IPS-18c (cell line): ENCODE data around the gene ITPRID1.

Experiments
- H3K4me3 ChIP-seq: 2 replicates; pipeline ENCODE4 v1.7.0; 2013; ENCODE audit warnings: low read depth, mild to moderate bottlenecking, low read length, moderate library complexity; ENCODE audit not compliant: insufficient read depth
- H3K9me3 ChIP-seq: one replicate; pipeline ENCODE4 v1.6.1; 2013; ENCODE audit warnings: mild to moderate bottlenecking, low read length, moderate library complexity; ENCODE audit not compliant: control insufficient read depth, insufficient read depth

The ITPRID1 gene

DNA sequence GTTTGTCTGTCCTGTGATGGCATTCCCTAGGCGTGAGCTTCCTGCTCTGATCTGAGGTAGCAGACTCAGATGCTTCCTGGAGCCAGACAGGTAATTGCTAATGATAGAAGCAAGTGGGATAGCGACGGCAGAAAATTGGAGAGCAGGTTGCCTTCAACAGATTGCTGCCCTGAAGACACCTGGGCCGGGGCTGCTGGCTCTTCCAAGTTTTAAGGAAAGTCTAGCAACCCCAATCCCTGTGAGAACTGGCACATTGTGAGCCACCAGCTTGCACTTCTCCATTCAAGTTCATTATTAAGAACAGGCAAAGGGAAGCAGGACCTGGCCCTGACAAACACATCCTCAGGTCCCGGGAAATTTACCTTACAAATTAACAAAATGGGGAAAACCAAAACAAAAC, 50.8 kb downstream of the ITPRID1 start:
- H3K4me3 ChIP-seq = no peak overlapping the region
- no peaks in the 10 kb centered on the region for H3K9me3 ChIP-seq

DNA sequence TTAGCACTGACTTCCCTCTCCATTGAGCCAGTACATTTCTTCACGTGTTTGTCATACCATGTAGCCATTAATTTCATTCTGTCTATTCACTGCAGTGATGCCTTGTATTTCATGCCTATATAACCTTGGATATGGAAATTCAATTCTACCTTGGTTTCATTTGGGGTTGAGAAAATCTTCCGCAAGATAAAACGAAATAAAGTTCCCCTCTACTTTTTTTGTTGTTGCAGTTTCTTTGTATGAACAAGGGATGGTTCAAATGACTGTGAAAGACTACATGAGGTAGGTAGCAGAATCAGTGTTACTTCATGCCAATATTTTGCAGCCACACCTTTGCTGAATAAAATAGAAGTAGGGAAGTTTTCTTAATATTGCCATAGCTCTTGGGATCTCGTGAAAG, 55.6 kb downstream of the ITPRID1 start:
- no peak overlapping the region for H3K4me3 ChIP-seq
- no peaks in the 10 kb centered on the region for H3K9me3 ChIP-seq

DNA sequence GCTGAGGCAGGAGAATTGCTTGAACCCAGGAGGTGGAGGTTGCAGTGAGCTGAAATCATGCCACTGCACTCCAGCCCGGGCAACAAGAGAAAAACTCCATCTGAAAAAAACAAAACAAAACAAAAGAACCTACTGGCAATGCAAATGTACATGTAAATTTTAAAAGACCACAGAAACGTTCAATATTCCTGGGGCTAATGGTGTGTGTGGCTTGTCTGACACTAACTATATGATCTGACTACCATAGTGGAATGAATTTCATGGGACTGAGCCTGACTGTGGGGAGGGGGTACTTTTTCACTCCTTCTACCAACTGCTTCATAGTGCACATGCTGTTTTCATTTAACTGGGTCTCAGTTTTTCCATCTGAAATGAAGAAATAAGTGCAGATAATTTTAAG, 69.6 kb downstream of the ITPRID1 start:
- no peaks in the 10 kb centered on the region for H3K9me3 ChIP-seq

DNA sequence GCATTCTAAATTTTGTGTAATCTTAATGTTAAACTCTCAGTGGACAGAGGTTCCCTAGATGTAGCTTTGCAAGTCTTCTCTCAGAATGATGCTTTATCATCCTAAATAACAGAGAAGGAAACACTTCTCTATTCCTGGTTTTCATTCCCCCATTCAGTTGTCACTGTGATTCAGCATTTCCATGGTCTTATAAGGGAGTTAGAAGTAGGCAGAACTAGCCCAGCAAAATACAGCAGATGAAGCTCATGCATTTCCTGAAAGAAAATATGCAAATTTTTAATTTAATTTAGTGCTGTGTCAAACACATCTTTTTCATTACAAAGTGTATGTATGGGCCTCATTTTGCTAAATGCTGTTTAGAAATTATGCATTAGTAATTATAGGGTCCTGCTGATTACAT, 70.1 kb downstream of the ITPRID1 start:
- H3K9me3 ChIP-seq = no peaks in the 10 kb centered on the region
- no peak overlapping the region for H3K4me3 ChIP-seq

More for the DNA sequence above, 69.6 kb downstream of the ITPRID1 start:
- H3K4me3 ChIP-seq = no peak overlapping the region

DNA sequence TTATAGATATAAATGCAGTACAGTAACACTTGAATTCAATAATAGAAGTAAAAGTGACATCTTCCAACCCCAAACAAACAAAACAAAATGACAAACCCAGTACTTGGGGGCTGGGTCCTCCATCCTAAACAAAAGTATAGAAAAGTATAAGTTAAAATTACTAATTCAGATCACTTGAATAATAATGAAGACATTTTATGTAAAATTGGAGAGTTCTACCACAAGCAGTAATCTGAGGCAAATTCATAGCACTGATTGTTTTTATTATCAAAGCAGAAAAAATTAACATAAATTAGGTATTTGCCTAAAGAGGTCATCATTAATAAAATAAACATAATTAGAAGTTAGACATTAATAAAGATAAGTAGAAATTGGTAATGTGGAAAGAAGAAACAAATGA, 81.5 kb downstream of the ITPRID1 start:
- no peaks in the 10 kb centered on the region for H3K9me3 ChIP-seq
- H3K4me3 ChIP-seq = no peak overlapping the region

DNA sequence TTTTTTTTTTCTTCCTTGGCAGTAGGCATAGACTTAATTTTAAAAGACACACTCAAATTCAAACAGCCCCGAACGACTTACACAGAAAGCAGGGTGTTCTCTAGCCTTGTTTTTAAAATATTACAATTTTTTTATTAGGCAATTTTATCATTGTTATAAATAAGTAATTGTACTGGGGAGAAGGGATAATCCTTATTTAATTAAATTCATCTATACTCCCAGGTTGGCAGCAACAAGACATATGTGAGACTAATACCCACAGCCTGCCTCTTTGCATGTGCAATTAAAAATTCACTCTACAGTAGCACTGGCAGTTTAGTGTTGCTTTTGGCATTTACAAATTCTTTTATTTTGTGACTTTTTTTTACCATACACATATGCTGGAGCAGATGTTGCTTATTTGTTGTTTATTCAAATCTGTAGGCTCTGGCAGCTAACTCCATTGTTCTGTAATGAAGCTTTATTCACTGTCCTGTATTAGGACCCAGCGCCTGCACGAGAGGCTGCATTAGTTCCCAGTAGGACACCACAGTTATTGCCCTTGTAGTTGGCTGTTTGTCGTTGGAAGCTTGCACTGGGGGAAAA, 88.2 kb downstream of the ITPRID1 start:
- Histone ChIP-seq H3K9me3 (peaks cover 3% of the 10 kb centered on the region), H3K4me3 (no peak overlapping the region)

DNA sequence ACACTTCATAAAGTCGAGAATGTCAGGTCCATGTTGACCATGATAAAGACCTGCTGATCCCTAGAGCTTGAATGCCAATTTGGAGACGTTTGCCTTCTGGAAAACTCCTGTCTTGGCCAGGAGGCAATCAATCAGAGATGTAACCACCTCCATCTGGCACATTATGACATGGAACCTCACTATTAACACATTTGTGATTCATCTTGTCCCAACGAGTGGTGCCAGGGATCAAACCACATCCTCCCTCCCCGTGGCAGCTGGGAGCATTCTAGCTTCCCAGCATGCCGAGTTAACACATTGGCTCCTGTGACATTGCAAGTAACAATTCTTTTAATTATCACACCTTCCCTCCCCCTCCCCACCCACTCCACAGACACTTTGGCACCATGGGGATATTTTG, 89.2 kb downstream of the ITPRID1 start:
- Histone ChIP-seq H3K9me3 (peaks cover 3% of the 10 kb centered on the region), H3K4me3 (no peak overlapping the region)

DNA sequence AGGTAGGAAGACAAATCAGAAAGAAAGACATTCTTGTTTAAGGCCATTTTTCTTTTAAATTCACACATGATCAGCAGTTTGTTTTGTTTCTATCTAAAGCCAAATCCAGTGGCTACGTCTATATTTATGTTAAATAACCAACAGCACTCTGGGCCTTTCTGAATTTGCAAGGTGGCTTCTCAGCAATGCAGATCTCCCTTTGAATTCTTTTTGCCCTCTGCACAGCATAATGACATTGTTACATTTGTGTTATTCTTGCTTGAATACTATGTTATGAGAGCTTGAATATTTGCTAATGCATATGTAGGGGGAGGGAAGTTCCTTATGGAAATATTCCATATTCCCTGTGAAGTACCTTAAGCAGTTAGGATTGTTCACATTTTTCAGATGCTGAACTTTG, 99.7 kb downstream of the ITPRID1 start:
- no peak overlapping the region for H3K4me3 ChIP-seq
- no peaks in the 10 kb centered on the region for H3K9me3 ChIP-seq

DNA sequence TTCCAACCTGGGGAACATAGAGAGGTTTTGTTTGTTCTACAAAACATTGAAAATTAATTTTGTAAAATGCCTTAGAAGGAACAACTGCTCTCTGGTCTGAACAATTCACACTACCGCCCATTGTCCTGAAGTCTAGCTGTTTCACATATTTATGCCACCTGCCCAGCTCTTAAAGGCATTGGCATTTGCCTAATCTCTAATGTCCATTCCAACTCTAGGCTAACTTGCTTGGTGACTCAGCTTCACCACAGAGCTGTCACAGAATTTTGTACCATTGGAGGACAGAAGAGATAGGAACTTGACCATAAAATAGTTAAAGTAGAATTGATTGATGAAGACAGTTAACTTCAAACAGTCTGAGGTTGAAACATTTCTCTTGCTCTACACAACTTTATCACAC, 119.6 kb downstream of the ITPRID1 start:
- Histone ChIP-seq H3K4me3 (no peak overlapping the region), H3K9me3 (no peaks in the 10 kb centered on the region)

DNA sequence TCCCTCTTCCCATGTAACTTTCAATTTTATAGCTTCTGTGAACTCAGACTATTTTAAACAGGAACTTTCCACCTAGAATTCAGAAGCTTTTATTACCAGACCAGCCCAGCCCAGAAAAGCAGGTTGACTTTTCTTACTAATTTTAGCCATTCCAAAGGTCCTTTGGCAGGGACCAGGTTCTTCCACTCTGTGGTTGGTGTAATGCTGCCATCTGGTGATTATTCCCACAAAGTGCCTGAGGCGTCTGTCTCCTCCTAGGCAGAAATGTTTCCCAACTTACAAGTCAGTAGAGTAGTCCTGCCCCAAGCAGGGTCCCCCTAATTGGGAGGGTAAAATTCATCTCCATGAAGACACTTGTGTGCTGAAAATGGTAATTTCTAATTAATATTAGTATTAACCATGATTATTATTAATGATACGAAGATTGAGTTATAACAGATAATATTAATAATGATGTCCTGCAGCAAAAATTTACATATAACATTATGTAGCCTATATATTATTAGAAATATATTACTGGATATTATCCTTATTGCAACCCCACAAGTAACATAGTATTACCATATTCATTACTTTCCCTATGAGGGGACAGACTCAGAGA, 120.1 kb downstream of the ITPRID1 start:
- no peak overlapping the region for H3K4me3 ChIP-seq
- no peaks in the 10 kb centered on the region for H3K9me3 ChIP-seq

DNA sequence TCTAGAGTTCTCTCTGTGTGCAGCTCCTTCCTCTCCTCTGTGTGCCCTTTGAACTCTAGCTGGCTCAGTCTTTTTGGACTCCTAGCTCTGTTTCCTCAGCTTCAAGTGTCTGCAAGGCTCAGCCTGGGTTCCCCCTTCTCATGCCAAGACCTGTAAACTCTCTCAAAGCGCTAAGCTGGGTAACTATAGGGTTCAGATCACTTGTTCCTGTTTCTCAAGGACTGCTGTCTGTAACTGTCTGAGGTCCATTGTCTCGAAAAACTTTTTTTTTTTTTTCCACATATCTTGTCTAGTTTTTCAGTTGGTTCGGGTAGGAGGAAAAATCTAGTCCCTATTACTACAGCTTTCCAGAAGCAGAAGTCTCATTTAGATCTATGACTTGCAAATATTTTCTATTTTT, 126.5 kb downstream of the ITPRID1 start:
- H3K9me3 ChIP-seq = no peaks in the 10 kb centered on the region

DNA sequence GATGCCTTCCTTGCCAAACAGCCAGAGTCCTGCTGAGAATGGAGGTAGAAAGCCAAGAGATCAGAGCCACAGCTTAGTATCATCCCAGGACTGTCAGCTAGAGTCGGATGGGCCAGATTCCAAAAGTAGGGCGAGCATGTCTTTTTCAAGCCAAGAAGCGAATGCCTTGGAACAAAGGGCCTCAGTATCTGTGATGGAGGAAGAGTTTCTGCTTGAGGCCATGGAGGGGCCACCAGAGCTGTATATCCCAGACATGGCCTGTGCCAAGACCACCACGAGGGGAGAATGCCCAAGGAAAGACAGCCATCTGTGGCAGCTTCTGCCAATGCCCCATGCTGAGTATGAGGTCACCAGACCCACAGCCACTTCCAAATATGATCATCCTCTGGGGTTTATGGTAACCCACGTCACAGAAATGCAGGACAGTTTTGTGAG, 128.8 kb downstream of the ITPRID1 start:
- Histone ChIP-seq H3K4me3 (no peak overlapping the region), H3K9me3 (no peaks in the 10 kb centered on the region)

More for the DNA sequence above, 126.5 kb downstream of the ITPRID1 start:
- H3K4me3 ChIP-seq = no peak overlapping the region

DNA sequence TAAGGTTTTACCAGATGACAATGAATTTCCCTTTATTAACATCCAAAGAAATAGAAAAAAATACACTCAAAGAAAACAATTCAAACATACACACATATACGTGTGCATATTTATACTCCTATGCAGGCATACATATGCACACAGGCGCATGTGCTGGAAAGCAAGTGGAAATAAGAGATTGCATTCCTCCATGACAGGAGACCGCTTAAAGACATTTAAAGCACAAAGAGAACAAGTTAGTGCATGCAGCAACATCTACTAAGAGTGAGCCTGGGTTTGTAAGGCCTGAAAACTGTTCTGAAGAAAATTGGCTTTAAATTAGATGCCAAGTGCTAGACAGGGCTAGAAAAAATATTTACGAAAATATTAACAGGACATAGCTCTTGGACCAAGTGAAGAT, 133.1 kb downstream of the ITPRID1 start:
- Histone ChIP-seq H3K9me3 (no peaks in the 10 kb centered on the region), H3K4me3 (no peak overlapping the region)

DNA sequence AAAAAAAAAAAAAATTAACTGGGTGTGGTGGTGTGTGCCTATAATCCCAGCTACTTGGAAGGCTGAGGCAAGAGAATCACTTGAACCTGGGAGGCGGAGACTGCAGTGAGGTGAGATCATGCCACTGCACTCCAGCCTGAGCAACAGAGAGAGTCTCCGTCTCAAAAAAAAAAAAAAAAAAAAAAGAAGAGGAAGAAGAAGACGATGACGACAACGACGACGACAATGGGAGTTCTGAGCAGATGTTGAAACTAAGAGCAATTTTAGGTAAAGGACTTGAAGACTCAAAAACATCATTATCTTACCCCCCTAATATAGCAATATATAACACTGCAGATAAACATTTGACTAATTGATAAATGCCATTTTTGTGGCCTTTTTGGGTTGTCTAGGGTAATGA, 133.6 kb downstream of the ITPRID1 start:
- H3K9me3 ChIP-seq = no peaks in the 10 kb centered on the region
- no peak overlapping the region for H3K4me3 ChIP-seq

DNA sequence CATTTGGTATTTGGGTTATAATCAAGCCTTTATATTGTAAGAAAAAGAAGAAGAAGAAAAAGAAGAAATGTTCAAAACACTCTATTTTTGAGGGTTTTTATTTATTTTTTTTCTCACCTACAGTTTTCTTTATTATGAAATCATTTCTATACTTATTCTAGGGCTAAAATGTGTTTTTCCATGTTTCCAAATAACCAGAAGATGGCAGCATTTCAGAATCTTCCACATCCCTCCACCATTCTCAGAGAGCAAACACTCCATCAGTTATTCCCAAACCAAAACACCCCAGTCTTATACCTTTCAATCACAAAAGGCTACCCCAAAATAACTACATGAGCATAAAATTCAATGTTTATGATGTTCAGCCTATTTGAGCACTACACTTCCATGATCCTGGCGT, 134.4 kb downstream of the ITPRID1 start:
- Histone ChIP-seq H3K4me3 (no peak overlapping the region), H3K9me3 (no peaks in the 10 kb centered on the region)

DNA sequence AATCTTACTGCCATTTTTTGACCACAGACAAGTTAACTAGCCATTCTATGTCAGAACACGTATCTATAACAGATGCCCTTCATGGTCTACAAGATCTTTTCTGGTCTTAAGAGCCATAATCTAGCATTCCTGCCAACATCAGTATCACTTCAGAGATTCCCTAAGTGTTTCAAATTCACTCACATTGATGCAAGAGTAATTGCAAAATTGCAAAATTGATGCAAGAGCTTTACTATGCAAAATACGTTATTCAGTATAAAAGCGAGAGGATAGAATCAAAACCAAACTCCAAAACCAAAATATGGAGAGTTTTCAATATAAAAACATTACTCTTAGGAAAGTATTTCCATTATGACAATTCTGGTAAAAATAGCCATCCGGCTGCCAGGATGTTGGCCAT, 135.0 kb downstream of the ITPRID1 start:
- no peaks in the 10 kb centered on the region for H3K9me3 ChIP-seq
- H3K4me3 ChIP-seq = no peak overlapping the region

DNA sequence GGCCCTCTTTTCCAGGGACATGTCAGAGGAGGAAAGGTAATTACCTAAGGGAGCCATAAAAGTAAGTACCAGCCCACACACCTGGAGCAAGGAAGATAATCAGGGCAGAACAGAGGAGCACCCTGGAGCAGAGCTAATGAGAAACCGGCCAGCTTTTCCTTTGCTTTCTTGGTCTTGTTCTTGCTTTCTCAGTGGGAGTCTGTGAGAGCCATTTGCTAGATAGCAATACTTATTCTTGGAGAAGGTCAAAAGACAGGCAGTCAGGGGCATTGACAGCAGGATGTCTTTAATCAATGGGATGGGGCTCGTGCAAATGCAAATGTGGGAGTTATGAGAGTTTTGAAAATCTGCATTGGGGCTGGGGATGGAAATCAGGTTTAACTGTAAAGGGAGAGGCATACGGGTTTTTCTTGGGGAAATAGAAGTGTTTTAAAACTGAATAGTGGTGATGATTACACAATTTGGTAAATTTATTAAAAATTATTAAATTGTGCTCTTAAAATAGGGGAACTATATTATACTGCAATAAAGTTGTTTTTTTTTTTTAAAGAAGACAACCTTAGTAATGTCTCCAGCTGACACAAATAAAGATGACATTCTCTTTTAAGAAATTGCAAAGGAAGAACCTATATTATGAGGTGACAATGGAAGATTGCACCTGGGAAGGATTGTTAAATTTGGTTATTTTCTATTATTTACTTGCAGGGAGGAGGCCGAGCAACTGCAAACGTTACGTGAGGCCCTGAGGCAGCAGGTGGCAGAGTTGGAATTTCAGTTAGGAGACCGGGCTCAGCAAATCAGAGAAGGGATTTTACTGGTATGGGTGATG, 137.6 kb downstream of the ITPRID1 start:
- Histone ChIP-seq H3K4me3 (no peak overlapping the region), H3K9me3 (no peaks in the 10 kb centered on the region)

DNA sequence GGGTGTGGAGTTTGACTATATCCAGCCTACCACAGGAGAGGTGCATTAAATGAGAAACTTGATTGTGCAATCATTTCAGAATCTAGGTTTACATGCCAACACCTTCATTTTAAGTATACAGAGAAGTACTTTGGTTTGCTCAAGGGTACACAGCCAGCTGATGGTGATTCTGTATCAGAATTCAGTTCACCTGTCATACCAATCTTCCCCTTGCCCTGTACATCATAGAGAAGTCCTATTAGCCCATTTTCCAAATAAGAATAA, 138.1 kb downstream of the ITPRID1 start:
- Histone ChIP-seq H3K4me3 (no peak overlapping the region), H3K9me3 (no peaks in the 10 kb centered on the region)
